Trophoblast cell (in vitro differentiated cells and primary cell): ENCODE measurements around the gene P2RY2.

ENCODE experiments used
- DNase-seq, 2 donors: peaks; one replicate each; pipeline ENCODE4 v3.0.0-alpha.2; 2016
- H2AFZ ChIP-seq: 2 replicates; pipeline ENCODE4 v1.6.1; 2013; ENCODE audit warnings: low read length, moderate library complexity, mild to moderate bottlenecking; ENCODE audit not compliant: insufficient read depth, poor library complexity
- H2AK5ac ChIP-seq: 2 replicates; pipeline ENCODE4 v1.6.1; 2013; ENCODE audit warnings: mild to moderate bottlenecking, low read length
- H2BK120ac ChIP-seq: 2 replicates; pipeline ENCODE4 v1.6.1; 2013; ENCODE audit warnings: low read length, mild to moderate bottlenecking, moderate library complexity; ENCODE audit not compliant: insufficient read depth, poor library complexity
- H2BK12ac ChIP-seq: 2 replicates; pipeline ENCODE4 v1.6.1; 2013; ENCODE audit warnings: mild to moderate bottlenecking, low read length, moderate library complexity
- H2BK5ac ChIP-seq: 2 replicates; pipeline ENCODE4 v1.6.1; 2013; ENCODE audit warnings: low read length, low read depth, moderate library complexity, mild to moderate bottlenecking; ENCODE audit not compliant: poor library complexity
- H3K14ac ChIP-seq: 2 replicates; pipeline ENCODE4 v1.6.1; 2013; ENCODE audit warnings: mild to moderate bottlenecking, low read length
- H3K18ac ChIP-seq: 2 replicates; pipeline ENCODE4 v1.6.1; 2013; ENCODE audit warnings: mild to moderate bottlenecking, low read length
- H3K23ac ChIP-seq: 2 replicates; pipeline ENCODE4 v1.6.1; 2013; ENCODE audit warnings: low read length
- H3K27ac ChIP-seq: 2 replicates; pipeline ENCODE4 v1.5.1; 2013; ENCODE audit warnings: low read depth, mild to moderate bottlenecking, inconsistent platforms, low read length, moderate library complexity
- H3K27me3 ChIP-seq: 2 replicates; pipeline ENCODE4 v1.6.1; 2013; ENCODE audit warnings: inconsistent platforms, mild to moderate bottlenecking, low read length, moderate library complexity; ENCODE audit not compliant: insufficient read depth
- H3K36me3 ChIP-seq, 2 experiments: 1 replicate in 1 of 2; 2 replicates in 1 of 2; pipeline ENCODE4 v1.6.1; 2013; ENCODE audit warnings: low read length in 2 of 2, mild to moderate bottlenecking in 2 of 2, moderate library complexity in 1 of 2; ENCODE audit not compliant: insufficient read depth in 2 of 2, control insufficient read depth in 1 of 2
- H3K4ac ChIP-seq: 2 replicates; pipeline ENCODE4 v1.6.1; 2013; ENCODE audit warnings: low read depth, mild to moderate bottlenecking, low read length, moderate library complexity
- H3K4me1 ChIP-seq, 2 experiments: 1 replicate in 1 of 2; 2 replicates in 1 of 2; pipeline ENCODE4 v1.6.1; 2013; ENCODE audit warnings: low read length in 2 of 2, mild to moderate bottlenecking in 2 of 2, moderate library complexity in 1 of 2; ENCODE audit not compliant: insufficient read depth in 2 of 2, control insufficient read depth in 1 of 2
- H3K4me2 ChIP-seq: 2 replicates; pipeline ENCODE4 v1.6.1; 2013; ENCODE audit warnings: inconsistent platforms, mild to moderate bottlenecking, low read length, moderate library complexity
- H3K4me3 ChIP-seq: 2 replicates; pipeline ENCODE4 v1.5.1; 2013; ENCODE audit warnings: mild to moderate bottlenecking, low read depth, low read length, inconsistent platforms
- H3K79me1 ChIP-seq: one replicate; pipeline ENCODE4 v1.6.1; 2013; ENCODE audit warnings: low read length
- H3K79me2 ChIP-seq: 2 replicates; pipeline ENCODE4 v1.6.1; 2013; ENCODE audit warnings: low read length, mild to moderate bottlenecking; ENCODE audit not compliant: control insufficient read depth, insufficient read depth, poor library complexity
- H3K9ac ChIP-seq: 2 replicates; pipeline ENCODE4 v1.6.1; 2013; ENCODE audit warnings: mild to moderate bottlenecking, low read length
- H3K9me3 ChIP-seq: 2 replicates; pipeline ENCODE4 v1.6.1; 2013; ENCODE audit warnings: low read depth, mild to moderate bottlenecking, control low read depth, inconsistent platforms, low read length; ENCODE audit not compliant: insufficient read depth
- H4K12ac ChIP-seq: 2 replicates; pipeline ENCODE4 v1.6.1; 2013; ENCODE audit warnings: low read depth, mild to moderate bottlenecking, low read length, moderate library complexity
- H4K8ac ChIP-seq: 2 replicates; pipeline ENCODE4 v1.6.1; 2013; ENCODE audit warnings: low read depth, mild to moderate bottlenecking, low read length, moderate library complexity
- H4K91ac ChIP-seq: one replicate; pipeline ENCODE4 v1.6.1; 2013; ENCODE audit warnings: low read depth, mild to moderate bottlenecking, low read length, moderate library complexity
- WGBS: extraction: QIAGEN DNeasy Blood & Tissue Kit; methylation state at CpG from one replicate; pipeline ENCODE4 v1.1.7; 2013; ENCODE audit warnings: missing lambda C conversion rate; ENCODE audit not compliant: insufficient read length, insufficient coverage; ENCODE audit errors: extremely low coverage; 5-methylcytosine and 5-hydroxymethylcytosine counted together

Gene P2RY2

DNA sequence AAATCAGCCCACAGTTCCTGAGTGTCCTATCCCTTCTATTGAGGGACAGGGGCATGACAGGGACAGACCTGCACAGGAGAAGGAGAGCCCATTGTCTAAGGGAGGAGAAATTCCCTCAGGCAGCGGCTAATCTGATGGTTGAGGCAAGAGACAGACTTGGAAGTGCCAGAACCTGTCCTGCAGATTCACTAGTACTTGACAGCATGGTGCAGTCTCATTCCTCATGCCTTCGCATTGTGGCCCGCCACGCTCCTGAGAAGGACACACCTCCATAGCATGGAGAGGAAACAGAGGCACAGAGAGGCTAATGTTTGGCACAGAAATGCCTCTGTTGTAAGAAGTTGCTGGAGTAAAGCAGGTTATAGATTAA is 57.3 kb downstream of the P2RY2 start:
- Histone ChIP-seq H3K4me1 (peaks cover 42 to 51% of the 10 kb centered on the region in 2 experiments), H2BK5ac (no peak overlapping the region), H4K91ac (peak overlapping the region; percentile 92), H3K4me2 (peak overlapping the region; percentile 38), H3K18ac (peak overlapping the region; percentile 80), H2BK120ac (peak overlapping the region; percentile 33), H3K4ac (peak overlapping the region; percentile 87), H2AK5ac (no peak overlapping the region), H3K27me3 (no peaks in the 10 kb centered on the region), H3K36me3 (peaks cover 0 to 2% of the 10 kb centered on the region in 2 experiments), H3K14ac (no peak overlapping the region), H4K12ac (no peak overlapping the region), H3K4me3 (no peak overlapping the region), H3K79me1 (peaks cover 34% of the 10 kb centered on the region), H2BK12ac (no peak overlapping the region), H4K8ac (no peak overlapping the region), H3K9ac (no peak overlapping the region), H3K9me3 (no peaks in the 10 kb centered on the region), H3K27ac (peak overlapping the region; percentile 84), H3K23ac (no peak overlapping the region), H3K79me2 (peaks cover 28% of the 10 kb centered on the region), H2AFZ (no peak overlapping the region)
- peak; percentile 92 to 96 for DNase-seq
- WGBS: no CpG with 5 or more reads among the region's 4 CpGs

DNA sequence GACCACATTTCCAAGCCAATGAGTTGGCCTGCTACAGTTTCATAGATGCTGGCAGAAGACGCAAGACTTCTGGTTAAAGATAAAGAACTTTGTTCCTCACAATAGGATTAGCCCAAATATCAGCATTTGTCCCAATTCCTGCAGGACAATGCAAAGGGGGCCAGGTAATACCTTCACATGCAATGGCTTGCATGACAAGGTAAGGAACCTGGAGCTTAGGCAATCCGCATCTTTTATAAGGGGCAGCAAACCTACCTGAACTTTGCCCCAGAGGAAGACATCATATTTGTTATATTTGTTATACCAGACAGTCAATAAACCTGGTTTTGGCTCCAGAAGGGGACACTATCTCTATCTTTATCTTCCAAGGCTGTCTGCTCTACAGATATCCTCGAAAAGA is 59.4 kb downstream of the P2RY2 start:
- no peaks in the 10 kb centered on the region for H3K27me3 ChIP-seq
- no peak overlapping the region for H2BK5ac ChIP-seq
- H3K79me2 ChIP-seq: peaks cover 29% of the 10 kb centered on the region
- no peak overlapping the region for H3K9ac ChIP-seq
- peaks cover 39 to 49% of the 10 kb centered on the region in 2 experiments for H3K4me1 ChIP-seq
- H2BK12ac ChIP-seq: no peak overlapping the region
- H3K14ac ChIP-seq: no peak overlapping the region
- H3K79me1 ChIP-seq: peaks cover 17% of the 10 kb centered on the region
- peak overlapping the region; percentile 25 for H3K4ac ChIP-seq
- H3K23ac ChIP-seq: no peak overlapping the region
- H2AFZ ChIP-seq: no peak overlapping the region
- no peak for DNase-seq
- H3K9me3 ChIP-seq: no peaks in the 10 kb centered on the region
- no peak overlapping the region for H4K12ac ChIP-seq
- peak overlapping the region; percentile 15 for H3K27ac ChIP-seq
- no peak overlapping the region for H4K91ac ChIP-seq
- WGBS: no CpG with 5 or more reads among the region's 3 CpGs
- no peak overlapping the region for H3K4me2 ChIP-seq
- peaks cover 4 to 16% of the 10 kb centered on the region in 2 experiments for H3K36me3 ChIP-seq
- H2BK120ac ChIP-seq: no peak overlapping the region
- H3K18ac ChIP-seq: no peak overlapping the region
- H4K8ac ChIP-seq: no peak overlapping the region
- H3K4me3 ChIP-seq: no peak overlapping the region
- H2AK5ac ChIP-seq: no peak overlapping the region

DNA sequence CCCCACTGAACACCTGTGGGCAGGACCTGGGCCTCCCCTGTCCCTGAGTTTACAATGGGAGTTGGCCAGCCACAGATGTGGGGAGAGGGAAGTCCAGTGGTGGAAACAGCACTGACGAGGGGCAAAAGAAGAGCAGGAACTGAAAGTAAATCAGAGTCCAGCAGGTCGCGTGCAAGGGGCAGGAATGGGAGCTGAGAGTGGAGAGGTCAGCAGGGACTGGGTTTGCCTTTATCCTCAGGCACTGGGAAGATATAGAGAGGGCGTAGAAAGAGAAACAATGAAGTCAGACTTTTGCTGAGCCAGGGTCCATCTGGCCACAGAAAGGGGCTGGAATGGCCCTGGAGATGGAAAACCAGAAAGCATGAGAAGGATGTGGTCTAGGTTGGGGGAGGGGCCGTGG is 62.5 kb downstream of the P2RY2 start:
- Histone ChIP-seq H3K4me1 (peaks cover 37 to 48% of the 10 kb centered on the region in 2 experiments), H3K27ac (no peak overlapping the region), H2BK5ac (no peak overlapping the region), H3K79me1 (peaks cover 8% of the 10 kb centered on the region), H2AK5ac (no peak overlapping the region), H3K79me2 (peaks cover 24% of the 10 kb centered on the region), H3K4me3 (no peak overlapping the region), H3K4ac (peak overlapping the region; percentile 41), H3K18ac (no peak overlapping the region), H4K8ac (no peak overlapping the region), H3K9me3 (no peaks in the 10 kb centered on the region), H3K27me3 (no peaks in the 10 kb centered on the region), H3K36me3 (peaks cover 9 to 18% of the 10 kb centered on the region in 2 experiments), H2BK120ac (no peak overlapping the region), H2AFZ (no peak overlapping the region), H3K14ac (no peak overlapping the region), H3K9ac (no peak overlapping the region), H4K91ac (no peak overlapping the region), H4K12ac (no peak overlapping the region), H3K4me2 (no peak overlapping the region), H3K23ac (no peak overlapping the region), H2BK12ac (no peak overlapping the region)
- no CpG with 5 or more reads among the region's 5 CpGs for WGBS
- peak in 1 of 2 donors; percentile 29 for DNase-seq

GRCh38 chr11:73281201-73281741 is 63.2 kb downstream of the P2RY2 start:
- H3K4ac ChIP-seq: peak overlapping the region; percentile 50
- no peak overlapping the region for H3K9ac ChIP-seq
- no peak overlapping the region for H3K27ac ChIP-seq
- no peak overlapping the region for H2BK5ac ChIP-seq
- no peaks in the 10 kb centered on the region for H3K27me3 ChIP-seq
- H4K8ac ChIP-seq: no peak overlapping the region
- H3K4me2 ChIP-seq: no peak overlapping the region
- H3K9me3 ChIP-seq: no peaks in the 10 kb centered on the region
- no peak overlapping the region for H2BK120ac ChIP-seq
- H4K12ac ChIP-seq: no peak overlapping the region
- no peak overlapping the region for H2AFZ ChIP-seq
- H3K23ac ChIP-seq: no peak overlapping the region
- H2BK12ac ChIP-seq: no peak overlapping the region
- H3K36me3 ChIP-seq: peaks cover 10 to 20% of the 10 kb centered on the region in 2 experiments
- H2AK5ac ChIP-seq: no peak overlapping the region
- peaks cover 24% of the 10 kb centered on the region for H3K79me2 ChIP-seq
- no peak for DNase-seq
- no peak overlapping the region for H3K4me3 ChIP-seq
- H3K18ac ChIP-seq: no peak overlapping the region
- peak overlapping the region; percentile 21 for H3K14ac ChIP-seq
- peaks cover 44 to 53% of the 10 kb centered on the region in 2 experiments for H3K4me1 ChIP-seq
- no CpG with 5 or more reads among the region's 3 CpGs for WGBS
- H4K91ac ChIP-seq: no peak overlapping the region
- H3K79me1 ChIP-seq: peaks cover 8% of the 10 kb centered on the region
